T47D (cell line): ENCODE results near the gene LNX2.
A peak's percentile ranks its signal among the peaks of the same experiment; 100 is the strongest.

Source experiments
- DNase-seq, 2 experiments: peaks; one replicate each; pipeline versions ENCODE4 v3.0.0 to v3.0.0-alpha.2; 2011 to 2012; ENCODE audit warnings: low read depth in 1 of 2, low spot score in 1 of 2
- JUND ChIP-seq: IDR thresholded peaks from 2 replicates; pipeline ENCODE4 v1.6.1; 2012; ENCODE audit warnings: low read depth
- in situ Hi-C: cut with HindIII; loops from 2 replicates; pipeline ENCODE4 v1.10.0; 2016; ENCODE audit warnings: low sequenced_read_pairs, low pct_unique_long_range_greater_than_20kb

LNX2 gene

DNA sequence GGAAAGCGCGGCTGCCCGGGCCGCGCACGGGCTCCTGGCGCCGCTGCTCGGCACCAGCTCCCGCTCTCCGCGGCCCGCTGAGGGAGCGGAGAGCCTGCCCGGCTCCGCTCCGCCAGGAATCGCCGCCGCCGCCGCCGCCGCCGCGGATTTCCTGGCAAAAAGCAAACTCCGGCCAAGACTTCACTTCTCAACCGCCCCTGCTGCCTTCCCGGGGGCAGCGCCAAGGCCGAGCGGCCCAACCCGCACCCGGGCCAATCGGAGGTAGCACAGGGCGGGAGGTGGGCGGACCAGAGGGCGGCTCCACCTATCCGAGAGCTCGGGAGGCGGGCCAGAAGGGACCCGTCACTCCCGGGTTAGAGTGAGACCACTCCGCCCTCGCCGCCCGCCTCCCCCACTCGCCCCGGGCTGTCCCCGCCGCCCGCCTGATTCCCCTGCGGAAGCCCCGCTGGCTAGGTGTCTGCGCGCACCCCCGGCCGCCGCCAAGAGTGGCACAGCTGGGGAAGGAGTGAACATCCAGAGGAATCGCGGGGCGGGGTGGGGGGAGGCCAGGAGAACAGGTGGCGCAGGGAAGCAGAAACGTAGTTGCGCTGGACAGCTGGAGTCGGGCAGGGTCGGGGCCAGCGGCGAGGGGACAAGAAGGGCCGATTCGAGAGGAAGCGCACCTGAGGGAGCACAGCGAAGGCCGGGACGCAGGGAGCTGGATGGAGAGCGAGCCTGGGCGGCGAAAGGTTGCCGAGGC lies at the start of gene LNX2:
TSS of gene LNX2 (minus strand) at position 153 of the 739 bp plus-strand sequence. CDS start 38,826 bp downstream, outside the sequence.
- in situ Hi-C loops: no loop called here
- no peak for TF ChIP-seq JUND

GRCh38 chr13:27667946-27668345 lies 47.6 kb upstream of the LNX2 start:
- in situ Hi-C loops: no loop called here
- no peak for DNase-seq
- no peak for TF ChIP-seq JUND

More for the DNA sequence above, at the start of gene LNX2:
- DNase-seq: peak; percentile 89 to 95

DNA sequence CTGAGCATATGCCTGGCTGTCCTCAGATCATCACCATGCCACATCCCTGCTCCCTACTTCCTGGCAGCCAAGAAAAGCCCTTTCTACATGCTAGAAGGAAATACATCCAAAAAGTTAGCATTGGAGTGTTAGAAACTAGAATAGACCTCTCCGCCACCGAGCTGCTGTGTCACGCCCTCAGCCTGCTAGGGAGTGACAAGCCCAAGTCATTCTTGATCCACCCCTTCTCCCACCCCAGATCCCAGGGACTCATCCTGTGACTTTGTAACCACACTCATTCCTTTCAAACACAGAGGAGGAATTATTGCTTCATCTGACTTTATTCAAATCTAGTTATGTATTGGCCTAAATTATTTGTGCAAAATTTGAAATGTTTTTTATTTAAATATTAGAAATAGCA lies 46.6 kb upstream of the LNX2 start:
- DNase-seq: no peak
- in situ Hi-C loops: no loop called here
- no peak for TF ChIP-seq JUND

DNA sequence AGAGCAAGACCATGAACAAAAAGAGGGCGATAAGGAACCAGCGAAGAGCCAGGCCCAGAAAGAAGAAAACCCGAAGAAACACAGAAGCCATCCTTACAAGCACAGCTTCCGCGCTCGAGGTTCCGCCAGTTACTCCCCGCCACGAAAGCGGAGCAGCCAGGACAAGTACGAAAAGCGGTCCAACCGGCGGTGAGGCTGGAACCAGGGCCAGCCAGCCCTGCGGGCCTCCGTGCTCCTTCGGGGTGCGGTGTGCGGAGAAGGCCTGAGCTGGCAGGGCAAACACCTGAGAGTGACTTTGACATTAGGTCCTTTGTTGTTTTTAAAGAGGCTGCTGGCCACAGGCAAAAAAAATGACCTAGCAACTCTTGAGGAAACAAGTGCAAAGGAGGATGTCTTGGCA lies 45.4 kb upstream of the LNX2 start:
- TF ChIP-seq JUND: no peak
- DNase-seq: no peak
- in situ Hi-C loops: no loop called here

DNA sequence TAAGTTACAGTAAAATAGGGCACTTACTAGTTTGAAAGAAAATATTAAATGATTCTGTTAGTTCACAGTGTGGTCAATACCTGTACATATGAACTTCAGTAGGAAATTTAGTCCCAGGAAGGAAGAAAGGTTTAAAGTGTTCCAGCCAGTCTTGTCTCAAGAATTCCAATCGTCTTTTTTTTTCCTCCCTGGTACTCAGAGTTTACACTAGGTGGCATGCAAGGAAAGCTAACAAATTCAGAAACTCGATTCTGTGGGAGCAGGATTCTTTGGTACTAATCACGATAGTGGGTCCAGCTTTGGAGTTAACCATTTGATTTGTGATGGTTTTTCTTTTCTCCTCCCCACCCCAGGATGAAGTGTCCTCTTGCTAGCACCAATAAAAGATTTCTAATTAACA lies 45.0 kb upstream of the LNX2 start:
- no peak for TF ChIP-seq JUND
- in situ Hi-C loops: no loop called here
- DNase-seq: peak; percentile 8 to 44

DNA sequence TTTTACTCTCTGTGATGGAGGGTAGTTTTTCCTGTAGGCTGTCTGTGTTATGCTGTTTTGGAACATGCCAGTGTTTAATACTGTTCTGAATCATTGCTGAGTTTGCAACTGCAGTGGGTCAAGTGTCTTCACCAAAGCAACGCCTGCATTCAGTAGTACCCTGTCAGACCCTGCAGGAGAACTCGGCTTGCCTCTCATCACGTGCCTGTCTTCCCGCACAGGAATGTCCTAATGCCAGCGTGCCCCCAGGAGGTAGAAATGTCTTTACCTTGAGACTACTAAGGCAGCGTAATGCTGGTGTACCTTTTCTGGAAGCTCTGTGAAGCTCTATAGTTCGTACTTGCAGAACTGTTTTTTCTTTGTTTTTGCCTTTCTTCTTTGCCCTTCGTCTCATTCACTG lies 43.6 kb upstream of the LNX2 start:
- in situ Hi-C loops: no loop called here
- DNase-seq: no peak

DNA sequence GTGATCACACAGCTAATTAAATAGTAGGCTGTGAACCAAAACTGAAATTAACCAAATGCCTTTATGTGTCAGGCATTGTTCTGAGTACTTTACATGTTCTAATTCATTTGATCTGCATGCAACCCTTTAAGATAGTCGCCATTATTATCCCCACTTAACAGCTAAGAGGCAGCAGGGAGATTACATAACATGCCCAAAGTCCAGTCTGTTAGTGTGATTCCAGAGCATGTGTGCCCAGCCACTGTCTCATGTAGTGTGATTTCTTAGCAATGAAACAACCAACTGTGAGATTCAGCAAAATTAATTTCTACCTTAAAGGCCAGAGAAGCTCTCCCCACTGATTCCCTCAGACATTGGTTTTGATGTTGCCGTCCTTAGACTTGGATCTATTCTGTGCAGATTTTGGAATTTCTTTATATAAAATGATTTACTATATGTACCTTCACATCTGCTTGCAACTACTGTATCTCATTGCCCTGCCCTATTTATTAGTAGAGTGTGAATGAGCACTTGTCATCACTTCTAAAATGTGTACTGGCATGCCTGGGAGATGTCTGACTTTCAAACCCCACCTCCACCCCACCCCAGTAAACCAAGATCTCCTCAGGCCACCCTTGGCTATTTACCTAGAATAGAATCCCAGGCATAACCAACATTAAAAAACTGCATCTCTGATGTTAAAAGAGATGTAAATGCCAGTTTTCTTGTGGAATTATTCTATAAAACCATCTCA lies 42.6 kb upstream of the LNX2 start:
- no peak for DNase-seq
- no peak for TF ChIP-seq JUND
- in situ Hi-C loops: no loop called here

More for the DNA sequence above, 43.6 kb upstream of the LNX2 start:
- no peak for TF ChIP-seq JUND

DNA sequence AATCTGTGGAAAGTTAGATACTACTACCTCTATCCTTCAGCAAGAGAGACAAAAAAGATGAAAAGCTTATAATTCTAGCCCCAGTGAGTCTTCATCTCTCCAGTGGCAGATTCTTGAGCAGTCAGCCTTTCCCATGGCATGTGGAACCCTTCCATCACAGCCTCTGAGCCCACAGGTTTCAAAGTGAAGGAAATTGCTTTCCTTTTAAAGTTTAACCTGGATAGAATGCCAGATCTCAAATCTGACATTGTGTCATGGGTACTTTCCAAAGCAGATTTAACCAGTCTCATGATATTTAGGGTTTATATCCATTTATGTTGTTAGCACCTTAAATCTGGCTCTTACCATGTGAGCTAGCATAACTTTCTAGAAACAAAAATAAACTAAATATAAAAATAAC lies 40.7 kb upstream of the LNX2 start:
- DNase-seq: no peak
- in situ Hi-C loops: no loop called here
- no peak for TF ChIP-seq JUND

GRCh38 chr13:27660511-27660910 lies 40.2 kb upstream of the LNX2 start:
- TF ChIP-seq JUND: no peak
- in situ Hi-C loops: no loop called here
- DNase-seq: no peak

DNA sequence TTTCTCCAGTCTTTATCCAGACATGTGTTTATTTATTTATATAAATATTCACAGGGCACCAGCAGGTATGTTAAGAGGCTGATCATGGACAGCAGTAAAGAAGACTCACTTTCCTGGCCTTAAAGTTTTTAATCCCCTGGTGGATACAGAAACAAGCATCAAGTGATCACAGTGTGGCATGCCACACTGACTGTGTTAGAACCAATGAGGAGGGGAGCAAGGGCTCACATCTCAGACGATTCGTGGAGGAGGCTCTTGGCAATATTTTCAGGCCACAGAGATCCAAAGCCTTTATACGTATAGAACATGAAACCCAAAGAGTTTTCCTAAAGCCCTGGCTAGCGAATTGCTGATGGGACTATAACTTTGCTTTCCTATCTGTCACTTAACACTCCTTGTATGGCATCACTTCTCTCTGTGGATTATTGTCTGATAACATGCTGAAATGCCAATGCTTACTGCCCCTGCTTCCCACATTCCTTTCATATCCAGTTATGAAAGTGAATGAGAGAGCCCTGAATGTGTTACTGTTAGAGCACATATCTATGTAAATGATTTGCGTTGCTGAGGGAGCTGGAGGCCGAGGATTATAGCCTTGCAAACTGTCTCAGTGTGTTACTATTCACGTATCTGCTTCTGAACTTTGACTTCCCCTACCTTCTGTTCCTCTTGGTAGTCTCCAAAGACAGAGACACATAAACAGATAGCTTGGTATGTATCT lies 39.0 kb upstream of the LNX2 start:
- TF ChIP-seq JUND: no peak
- in situ Hi-C loops: no loop called here
- no peak for DNase-seq

DNA sequence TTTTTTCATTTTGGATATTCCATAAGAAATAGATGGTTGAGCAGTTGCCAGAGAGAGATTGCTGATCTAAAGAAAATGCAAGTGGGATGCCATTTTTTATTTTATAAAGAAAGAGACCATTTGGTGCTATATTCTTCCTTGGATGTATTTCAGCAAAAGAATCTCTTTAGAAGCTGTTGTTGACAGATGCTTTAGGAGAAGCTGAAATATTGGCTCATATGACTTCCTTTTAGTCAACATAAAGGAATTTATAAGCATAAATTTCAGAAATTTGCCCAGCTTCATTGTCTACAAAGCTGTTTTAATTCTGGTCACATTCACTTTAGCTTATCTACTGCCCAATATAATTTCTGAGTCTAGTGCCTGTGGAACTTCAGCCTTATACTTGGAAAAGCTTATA lies 38.2 kb upstream of the LNX2 start:
- TF ChIP-seq JUND: no peak
- no peak for DNase-seq
- in situ Hi-C loops: no loop called here

- no peak for TF ChIP-seq JUND
- DNase-seq: no peak
- in situ Hi-C loops: no loop called here
Observed at GRCh38 chr13:27657724-27658123, 37.4 kb upstream of the LNX2 start.

DNA sequence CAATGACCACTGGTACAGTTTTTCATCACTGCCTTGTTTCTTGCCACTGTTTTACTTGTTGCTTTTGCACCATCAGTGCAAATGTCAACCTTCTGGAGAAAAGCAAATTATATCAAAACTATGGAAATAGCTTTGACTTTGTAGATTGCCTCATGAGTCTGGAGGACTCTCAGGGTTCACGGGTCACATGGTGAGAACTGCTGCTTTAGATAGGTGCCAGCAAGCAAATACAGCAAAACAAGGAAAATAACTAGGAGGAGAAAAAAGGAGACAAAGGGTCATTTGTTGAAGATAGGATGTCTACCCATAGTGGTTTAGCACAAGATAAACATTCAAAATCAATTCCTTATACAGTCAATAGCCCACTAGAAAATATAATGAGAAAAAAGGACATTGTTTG lies 34.5 kb upstream of the LNX2 start:
- no peak for DNase-seq
- TF ChIP-seq JUND: no peak
- in situ Hi-C loops: no loop called here
